ENCODE measurements around the gene PDE4D. TPM values are rescaled to one million over a fixed set of nuclear protein-coding genes. Genes with fewer than 3 reads are reported as not detected.

Gene PDE4D
- total RNA-seq, 1 experiment from 2014 or later, result 3.3 TPM

DNA sequence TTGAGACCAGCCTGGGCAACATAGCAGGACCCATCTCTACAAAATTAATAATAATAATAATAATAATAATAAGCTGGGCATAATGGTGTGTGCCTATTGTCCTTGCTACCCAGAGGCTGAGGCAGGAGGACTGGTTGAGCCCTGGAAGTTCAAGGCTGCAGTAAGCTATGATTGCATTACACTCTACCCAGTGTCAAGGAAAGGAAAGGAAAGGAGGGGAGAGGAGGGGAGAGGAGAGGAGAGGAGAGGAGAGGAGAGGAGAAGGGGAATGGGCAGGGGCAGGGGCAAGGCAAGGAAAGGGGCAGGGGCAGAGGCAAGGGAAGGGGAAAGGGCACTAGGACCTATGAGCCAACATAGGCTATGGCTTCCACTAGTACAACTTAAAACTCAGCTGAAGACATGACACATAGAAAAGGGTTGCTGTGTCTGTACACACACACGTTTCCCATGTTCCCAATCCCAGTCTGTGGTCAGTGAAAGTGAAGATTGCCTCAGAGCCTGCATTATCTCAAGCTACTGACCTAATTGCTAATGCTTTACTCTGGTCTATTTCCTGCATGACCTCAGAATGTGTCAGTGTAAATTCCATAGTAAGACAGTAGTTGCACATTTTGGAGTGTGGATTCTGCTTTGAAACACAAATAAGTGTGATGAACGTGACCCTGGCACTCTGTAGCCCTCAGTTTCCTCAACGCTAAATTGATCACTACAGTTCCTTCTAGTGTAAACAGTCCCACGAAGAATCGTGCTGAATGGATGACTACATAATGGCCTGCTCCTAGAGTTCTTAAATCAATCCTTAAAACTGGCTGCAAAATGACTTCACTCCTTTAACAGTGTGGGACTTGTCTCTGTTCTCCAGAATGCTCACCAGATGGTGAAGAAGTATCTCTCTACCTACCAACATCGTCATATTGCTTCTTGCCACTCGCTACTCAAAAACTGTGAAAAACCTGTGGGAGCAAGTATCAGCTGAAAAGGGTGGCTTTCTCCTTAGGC is 813.6 kb downstream of the PDE4D start (continued):
- TF ChIP-seq, protein P1, sequence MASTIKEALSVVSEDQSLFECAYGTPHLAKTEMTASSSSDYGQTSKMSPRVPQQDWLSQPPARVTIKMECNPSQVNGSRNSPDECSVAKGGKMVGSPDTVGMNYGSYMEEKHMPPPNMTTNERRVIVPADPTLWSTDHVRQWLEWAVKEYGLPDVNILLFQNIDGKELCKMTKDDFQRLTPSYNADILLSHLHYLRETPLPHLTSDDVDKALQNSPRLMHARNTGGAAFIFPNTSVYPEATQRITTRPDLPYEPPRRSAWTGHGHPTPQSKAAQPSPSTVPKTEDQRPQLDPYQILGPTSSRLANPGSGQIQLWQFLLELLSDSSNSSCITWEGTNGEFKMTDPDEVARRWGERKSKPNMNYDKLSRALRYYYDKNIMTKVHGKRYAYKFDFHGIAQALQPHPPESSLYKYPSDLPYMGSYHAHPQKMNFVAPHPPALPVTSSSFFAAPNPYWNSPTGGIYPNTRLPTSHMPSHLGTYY (CRISPR knock-in tag; IDR thresholded peaks at IDR 0.05), result no peak
- TF ChIP-seq, protein P2, sequence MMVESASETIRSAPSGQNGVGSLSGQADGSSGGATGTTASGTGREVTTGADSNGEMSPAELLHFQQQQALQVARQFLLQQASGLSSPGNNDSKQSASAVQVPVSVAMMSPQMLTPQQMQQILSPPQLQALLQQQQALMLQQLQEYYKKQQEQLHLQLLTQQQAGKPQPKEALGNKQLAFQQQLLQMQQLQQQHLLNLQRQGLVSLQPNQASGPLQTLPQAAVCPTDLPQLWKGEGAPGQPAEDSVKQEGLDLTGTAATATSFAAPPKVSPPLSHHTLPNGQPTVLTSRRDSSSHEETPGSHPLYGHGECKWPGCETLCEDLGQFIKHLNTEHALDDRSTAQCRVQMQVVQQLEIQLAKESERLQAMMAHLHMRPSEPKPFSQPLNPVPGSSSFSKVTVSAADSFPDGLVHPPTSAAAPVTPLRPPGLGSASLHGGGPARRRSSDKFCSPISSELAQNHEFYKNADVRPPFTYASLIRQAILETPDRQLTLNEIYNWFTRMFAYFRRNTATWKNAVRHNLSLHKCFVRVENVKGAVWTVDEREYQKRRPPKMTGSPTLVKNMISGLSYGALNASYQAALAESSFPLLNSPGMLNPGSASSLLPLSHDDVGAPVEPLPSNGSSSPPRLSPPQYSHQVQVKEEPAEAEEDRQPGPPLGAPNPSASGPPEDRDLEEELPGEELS (CRISPR knock-in tag; IDR thresholded peaks at IDR 0.05), result no peak
- TF ChIP-seq ZNF121 (CRISPR knock-in tag; IDR thresholded peaks at IDR 0.05) (no peak), ZNF423 (CRISPR knock-in tag; IDR thresholded peaks at IDR 0.05) (no peak)

DNA sequence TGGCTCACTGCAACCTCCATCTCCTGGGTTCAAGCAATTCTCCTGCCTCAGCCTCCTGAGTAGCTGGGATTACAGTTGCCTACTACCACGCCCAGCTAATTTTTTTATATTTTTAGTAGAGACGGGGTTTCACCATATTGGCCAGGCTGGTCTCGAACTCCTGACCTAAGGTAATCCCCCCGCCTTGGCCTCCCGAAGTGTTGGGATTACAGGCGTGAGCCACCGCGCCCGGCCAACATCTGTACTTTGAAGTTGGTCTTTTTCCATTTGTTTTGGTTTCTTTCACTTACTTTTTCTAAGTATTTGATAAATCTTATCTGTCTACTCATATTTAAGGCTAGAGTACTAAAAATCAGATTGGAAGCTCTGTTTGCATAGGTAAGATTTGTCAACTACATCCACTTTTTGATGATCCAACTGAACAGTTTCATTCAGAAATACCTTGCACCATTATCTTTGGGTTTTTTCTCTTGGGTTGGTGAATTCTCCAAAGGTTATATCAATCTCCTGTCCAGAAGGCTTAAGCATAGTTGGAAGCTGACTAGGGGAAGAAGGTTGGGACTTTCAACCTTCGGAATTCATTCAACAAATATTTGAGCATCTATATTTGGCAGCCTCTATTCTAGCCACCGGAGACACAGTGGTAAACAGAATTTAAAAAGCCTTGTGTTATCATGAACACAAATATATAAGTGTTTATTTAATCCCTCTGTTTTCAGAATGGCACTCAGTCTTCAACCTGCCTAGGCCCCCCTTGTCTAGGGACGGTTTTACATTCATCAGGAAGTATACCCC is 821.6 kb downstream of the PDE4D start:
- ATAC-seq (no peak), DNase-seq (ENCODE audit: low spot score) (no peak)
- Mint-ChIP-seq H3K36me3 (no peaks in the 10 kb centered on the region), H3K9me3 (no peaks in the 10 kb centered on the region), H3K27me3 (ENCODE audit: low read depth) (no peaks in the 10 kb centered on the region), H3K4me1 (no peaks in the 10 kb centered on the region), H3K27ac (no peak overlapping the region), H3K4me3 (no peak overlapping the region)
- CTCF ChIA-PET, result interaction anchor here (0.7 kb wide), 1 partner anchor 267 kb away, joined by 6 read pairs; no protein-coding TSS in a partner anchor
- POLR2A ChIA-PET, result no interaction called here
- no peak for TF ChIP-seq TCF7 (CRISPR knock-in tag; IDR thresholded peaks at IDR 0.05; ENCODE audit: low read depth)
- TF ChIP-seq, protein P3, sequence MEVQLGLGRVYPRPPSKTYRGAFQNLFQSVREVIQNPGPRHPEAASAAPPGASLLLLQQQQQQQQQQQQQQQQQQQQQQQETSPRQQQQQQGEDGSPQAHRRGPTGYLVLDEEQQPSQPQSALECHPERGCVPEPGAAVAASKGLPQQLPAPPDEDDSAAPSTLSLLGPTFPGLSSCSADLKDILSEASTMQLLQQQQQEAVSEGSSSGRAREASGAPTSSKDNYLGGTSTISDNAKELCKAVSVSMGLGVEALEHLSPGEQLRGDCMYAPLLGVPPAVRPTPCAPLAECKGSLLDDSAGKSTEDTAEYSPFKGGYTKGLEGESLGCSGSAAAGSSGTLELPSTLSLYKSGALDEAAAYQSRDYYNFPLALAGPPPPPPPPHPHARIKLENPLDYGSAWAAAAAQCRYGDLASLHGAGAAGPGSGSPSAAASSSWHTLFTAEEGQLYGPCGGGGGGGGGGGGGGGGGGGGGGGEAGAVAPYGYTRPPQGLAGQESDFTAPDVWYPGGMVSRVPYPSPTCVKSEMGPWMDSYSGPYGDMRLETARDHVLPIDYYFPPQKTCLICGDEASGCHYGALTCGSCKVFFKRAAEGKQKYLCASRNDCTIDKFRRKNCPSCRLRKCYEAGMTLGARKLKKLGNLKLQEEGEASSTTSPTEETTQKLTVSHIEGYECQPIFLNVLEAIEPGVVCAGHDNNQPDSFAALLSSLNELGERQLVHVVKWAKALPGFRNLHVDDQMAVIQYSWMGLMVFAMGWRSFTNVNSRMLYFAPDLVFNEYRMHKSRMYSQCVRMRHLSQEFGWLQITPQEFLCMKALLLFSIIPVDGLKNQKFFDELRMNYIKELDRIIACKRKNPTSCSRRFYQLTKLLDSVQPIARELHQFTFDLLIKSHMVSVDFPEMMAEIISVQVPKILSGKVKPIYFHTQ (CRISPR knock-in tag; IDR thresholded peaks at IDR 0.05), result no peak
- no peak for TF ChIP-seq NFE2L1 (CRISPR knock-in tag; IDR thresholded peaks at IDR 0.05)
- TF ChIP-seq, protein P4, sequence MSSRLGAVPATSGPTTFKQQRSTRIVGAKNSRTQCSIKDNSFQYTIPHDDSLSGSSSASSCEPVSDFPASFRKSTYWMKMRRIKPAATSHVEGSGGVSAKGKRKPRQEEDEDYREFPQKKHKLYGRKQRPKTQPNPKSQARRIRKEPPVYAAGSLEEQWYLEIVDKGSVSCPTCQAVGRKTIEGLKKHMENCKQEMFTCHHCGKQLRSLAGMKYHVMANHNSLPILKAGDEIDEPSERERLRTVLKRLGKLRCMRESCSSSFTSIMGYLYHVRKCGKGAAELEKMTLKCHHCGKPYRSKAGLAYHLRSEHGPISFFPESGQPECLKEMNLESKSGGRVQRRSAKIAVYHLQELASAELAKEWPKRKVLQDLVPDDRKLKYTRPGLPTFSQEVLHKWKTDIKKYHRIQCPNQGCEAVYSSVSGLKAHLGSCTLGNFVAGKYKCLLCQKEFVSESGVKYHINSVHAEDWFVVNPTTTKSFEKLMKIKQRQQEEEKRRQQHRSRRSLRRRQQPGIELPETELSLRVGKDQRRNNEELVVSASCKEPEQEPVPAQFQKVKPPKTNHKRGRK (CRISPR knock-in tag; IDR thresholded peaks at IDR 0.05; ENCODE audit: borderline replicate concordance), result no peak
- TF ChIP-seq, protein P5, sequence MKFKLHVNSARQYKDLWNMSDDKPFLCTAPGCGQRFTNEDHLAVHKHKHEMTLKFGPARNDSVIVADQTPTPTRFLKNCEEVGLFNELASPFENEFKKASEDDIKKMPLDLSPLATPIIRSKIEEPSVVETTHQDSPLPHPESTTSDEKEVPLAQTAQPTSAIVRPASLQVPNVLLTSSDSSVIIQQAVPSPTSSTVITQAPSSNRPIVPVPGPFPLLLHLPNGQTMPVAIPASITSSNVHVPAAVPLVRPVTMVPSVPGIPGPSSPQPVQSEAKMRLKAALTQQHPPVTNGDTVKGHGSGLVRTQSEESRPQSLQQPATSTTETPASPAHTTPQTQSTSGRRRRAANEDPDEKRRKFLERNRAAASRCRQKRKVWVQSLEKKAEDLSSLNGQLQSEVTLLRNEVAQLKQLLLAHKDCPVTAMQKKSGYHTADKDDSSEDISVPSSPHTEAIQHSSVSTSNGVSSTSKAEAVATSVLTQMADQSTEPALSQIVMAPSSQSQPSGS (CRISPR knock-in tag; IDR thresholded peaks at IDR 0.05; ENCODE audit: borderline replicate concordance, low read depth), result no peak
- TF ChIP-seq, protein P6, sequence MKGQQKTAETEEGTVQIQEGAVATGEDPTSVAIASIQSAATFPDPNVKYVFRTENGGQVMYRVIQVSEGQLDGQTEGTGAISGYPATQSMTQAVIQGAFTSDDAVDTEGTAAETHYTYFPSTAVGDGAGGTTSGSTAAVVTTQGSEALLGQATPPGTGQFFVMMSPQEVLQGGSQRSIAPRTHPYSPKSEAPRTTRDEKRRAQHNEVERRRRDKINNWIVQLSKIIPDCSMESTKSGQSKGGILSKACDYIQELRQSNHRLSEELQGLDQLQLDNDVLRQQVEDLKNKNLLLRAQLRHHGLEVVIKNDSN (CRISPR knock-in tag; IDR thresholded peaks at IDR 0.05), result no peak
- TF ChIP-seq ELF4 (CRISPR knock-in tag; IDR thresholded peaks at IDR 0.05; ENCODE audit: low read depth), result no peak
- no peak for TF ChIP-seq ZNF416 (CRISPR knock-in tag; IDR thresholded peaks at IDR 0.05)
- TF ChIP-seq ZNF263 (CRISPR knock-in tag; IDR thresholded peaks at IDR 0.05; ENCODE audit: low read depth), result no peak
- TF ChIP-seq, protein P7, sequence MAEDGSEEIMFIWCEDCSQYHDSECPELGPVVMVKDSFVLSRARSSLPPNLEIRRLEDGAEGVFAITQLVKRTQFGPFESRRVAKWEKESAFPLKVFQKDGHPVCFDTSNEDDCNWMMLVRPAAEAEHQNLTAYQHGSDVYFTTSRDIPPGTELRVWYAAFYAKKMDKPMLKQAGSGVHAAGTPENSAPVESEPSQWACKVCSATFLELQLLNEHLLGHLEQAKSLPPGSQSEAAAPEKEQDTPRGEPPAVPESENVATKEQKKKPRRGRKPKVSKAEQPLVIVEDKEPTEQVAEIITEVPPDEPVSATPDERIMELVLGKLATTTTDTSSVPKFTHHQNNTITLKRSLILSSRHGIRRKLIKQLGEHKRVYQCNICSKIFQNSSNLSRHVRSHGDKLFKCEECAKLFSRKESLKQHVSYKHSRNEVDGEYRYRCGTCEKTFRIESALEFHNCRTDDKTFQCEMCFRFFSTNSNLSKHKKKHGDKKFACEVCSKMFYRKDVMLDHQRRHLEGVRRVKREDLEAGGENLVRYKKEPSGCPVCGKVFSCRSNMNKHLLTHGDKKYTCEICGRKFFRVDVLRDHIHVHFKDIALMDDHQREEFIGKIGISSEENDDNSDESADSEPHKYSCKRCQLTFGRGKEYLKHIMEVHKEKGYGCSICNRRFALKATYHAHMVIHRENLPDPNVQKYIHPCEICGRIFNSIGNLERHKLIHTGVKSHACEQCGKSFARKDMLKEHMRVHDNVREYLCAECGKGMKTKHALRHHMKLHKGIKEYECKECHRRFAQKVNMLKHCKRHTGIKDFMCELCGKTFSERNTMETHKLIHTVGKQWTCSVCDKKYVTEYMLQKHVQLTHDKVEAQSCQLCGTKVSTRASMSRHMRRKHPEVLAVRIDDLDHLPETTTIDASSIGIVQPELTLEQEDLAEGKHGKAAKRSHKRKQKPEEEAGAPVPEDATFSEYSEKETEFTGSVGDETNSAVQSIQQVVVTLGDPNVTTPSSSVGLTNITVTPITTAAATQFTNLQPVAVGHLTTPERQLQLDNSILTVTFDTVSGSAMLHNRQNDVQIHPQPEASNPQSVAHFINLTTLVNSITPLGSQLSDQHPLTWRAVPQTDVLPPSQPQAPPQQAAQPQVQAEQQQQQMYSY (CRISPR knock-in tag; IDR thresholded peaks at IDR 0.05), result no peak
- TF ChIP-seq HMGA2 (CRISPR knock-in tag; IDR thresholded peaks at IDR 0.05), result no peak
- TF ChIP-seq, protein P8, sequence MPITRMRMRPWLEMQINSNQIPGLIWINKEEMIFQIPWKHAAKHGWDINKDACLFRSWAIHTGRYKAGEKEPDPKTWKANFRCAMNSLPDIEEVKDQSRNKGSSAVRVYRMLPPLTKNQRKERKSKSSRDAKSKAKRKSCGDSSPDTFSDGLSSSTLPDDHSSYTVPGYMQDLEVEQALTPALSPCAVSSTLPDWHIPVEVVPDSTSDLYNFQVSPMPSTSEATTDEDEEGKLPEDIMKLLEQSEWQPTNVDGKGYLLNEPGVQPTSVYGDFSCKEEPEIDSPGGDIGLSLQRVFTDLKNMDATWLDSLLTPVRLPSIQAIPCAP (CRISPR knock-in tag; IDR thresholded peaks at IDR 0.05), result no peak
- TF ChIP-seq ZNF317 (CRISPR knock-in tag; IDR thresholded peaks at IDR 0.05; ENCODE audit: borderline replicate concordance, low read depth), result no peak
- TF ChIP-seq ATF1 (CRISPR knock-in tag; IDR thresholded peaks at IDR 0.05), result no peak
